ENCODE results near the gene SDK1.

DNA sequence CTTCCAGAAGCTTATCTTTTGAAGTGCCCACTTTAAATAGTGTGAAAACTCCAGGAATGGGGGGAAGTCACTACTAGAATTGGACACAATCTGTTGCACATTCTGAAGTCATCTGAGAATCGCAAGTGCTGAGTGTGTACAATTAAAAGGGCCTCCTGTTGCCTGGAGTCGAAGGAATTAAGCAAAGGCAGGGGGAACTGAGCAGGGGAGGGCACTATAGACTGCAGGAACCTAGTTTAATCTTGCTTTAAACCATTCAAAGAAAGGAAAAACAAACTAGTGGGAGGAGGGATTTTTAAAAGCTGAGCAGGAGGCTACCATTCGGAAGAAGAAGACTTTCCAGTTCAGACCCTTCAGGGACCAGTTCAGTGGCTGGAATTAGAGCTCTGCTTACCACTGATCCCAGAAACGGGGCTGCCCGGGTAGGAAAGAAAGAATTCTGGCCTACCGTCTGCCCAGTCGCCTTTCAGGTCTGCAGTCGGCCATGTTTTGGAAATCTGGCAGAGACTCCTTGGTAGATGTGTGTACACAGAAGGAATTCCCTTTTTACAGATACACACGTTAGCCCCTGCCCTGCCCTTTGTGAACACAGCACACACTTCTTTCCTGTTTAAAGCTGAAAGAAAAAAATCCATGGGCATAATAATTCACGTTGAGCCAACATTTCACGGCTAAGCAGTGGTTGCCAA is 770.5 kb downstream of the SDK1 start:
- TF ChIP-seq, protein P1, sequence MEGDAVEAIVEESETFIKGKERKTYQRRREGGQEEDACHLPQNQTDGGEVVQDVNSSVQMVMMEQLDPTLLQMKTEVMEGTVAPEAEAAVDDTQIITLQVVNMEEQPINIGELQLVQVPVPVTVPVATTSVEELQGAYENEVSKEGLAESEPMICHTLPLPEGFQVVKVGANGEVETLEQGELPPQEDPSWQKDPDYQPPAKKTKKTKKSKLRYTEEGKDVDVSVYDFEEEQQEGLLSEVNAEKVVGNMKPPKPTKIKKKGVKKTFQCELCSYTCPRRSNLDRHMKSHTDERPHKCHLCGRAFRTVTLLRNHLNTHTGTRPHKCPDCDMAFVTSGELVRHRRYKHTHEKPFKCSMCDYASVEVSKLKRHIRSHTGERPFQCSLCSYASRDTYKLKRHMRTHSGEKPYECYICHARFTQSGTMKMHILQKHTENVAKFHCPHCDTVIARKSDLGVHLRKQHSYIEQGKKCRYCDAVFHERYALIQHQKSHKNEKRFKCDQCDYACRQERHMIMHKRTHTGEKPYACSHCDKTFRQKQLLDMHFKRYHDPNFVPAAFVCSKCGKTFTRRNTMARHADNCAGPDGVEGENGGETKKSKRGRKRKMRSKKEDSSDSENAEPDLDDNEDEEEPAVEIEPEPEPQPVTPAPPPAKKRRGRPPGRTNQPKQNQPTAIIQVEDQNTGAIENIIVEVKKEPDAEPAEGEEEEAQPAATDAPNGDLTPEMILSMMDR (IDR thresholded peaks at IDR 0.05): no peak
- no peak for TF ChIP-seq POLR2A (IDR thresholded peaks at IDR 0.05)
- TF ChIP-seq POLR2AphosphoS5 (IDR thresholded peaks at IDR 0.05): no peak
- no peak for TF ChIP-seq EP300 (IDR thresholded peaks at IDR 0.05)
